GM12872 (cell line): Measurements from ENCODE around the gene C2orf72.

Experiments used
- TF ChIP-seq, protein P1 (sequence below): IDR thresholded peaks from 3 replicates; pipeline ENCODE4 v1.5.1; 2011; ENCODE audit warnings: low read depth, mild to moderate bottlenecking, low read length, moderate library complexity; ENCODE audit not compliant: insufficient read depth

The C2orf72 gene

DNA sequence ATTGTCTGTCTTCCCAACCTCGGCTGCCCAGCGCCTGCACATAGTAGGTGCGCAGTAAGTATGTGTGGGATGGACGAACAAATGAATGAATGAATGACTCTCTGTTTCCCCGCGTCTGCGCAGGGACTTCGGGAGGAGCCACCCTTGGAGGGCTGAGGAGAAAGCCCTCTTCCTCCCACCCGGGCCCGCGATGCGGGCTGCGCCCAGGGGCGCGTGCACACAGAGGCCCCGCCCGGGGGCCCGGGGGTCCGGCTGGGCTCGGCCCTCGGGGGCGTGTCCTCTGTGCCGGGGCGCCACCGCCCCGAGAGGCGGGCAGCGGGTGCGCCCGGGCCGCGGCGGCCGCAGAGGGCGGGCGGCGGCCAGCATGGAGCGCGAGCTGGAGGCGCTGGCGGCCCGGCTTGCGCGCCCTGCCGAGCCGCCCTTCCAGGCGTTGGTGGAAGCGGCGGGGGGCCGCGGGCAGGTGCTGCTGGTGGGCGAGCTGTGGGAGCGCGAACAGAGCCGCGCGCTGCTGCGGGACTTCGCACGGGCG, at the start of gene C2orf72:
C2orf72 (plus strand) TSS at position 322 of the 529 bp plus-strand sequence; CDS start at position 365, 43 bp downstream.
- TF ChIP-seq, protein P1, sequence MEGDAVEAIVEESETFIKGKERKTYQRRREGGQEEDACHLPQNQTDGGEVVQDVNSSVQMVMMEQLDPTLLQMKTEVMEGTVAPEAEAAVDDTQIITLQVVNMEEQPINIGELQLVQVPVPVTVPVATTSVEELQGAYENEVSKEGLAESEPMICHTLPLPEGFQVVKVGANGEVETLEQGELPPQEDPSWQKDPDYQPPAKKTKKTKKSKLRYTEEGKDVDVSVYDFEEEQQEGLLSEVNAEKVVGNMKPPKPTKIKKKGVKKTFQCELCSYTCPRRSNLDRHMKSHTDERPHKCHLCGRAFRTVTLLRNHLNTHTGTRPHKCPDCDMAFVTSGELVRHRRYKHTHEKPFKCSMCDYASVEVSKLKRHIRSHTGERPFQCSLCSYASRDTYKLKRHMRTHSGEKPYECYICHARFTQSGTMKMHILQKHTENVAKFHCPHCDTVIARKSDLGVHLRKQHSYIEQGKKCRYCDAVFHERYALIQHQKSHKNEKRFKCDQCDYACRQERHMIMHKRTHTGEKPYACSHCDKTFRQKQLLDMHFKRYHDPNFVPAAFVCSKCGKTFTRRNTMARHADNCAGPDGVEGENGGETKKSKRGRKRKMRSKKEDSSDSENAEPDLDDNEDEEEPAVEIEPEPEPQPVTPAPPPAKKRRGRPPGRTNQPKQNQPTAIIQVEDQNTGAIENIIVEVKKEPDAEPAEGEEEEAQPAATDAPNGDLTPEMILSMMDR, result no peak

DNA sequence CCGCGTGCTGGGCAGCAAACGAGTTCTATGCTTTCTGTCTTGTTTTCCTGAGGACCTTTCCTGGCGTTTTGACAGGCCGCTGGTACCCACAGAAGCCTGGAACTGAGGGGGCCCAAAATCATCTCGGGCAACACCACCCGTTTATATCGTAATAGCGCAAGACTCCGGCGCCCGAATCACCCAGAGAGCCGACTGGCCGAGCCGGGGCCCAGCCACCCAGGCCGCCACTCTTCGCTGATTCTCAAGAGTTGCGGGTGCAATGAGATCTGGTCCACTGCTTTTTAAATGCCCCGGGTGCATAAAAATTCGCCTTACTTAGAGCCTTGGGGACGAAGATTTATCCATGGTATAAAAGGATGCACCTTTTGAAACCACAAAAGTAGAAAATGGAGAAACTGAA, 47.6 kb upstream of the C2orf72 start:
- TF ChIP-seq, protein P1, result no peak

DNA sequence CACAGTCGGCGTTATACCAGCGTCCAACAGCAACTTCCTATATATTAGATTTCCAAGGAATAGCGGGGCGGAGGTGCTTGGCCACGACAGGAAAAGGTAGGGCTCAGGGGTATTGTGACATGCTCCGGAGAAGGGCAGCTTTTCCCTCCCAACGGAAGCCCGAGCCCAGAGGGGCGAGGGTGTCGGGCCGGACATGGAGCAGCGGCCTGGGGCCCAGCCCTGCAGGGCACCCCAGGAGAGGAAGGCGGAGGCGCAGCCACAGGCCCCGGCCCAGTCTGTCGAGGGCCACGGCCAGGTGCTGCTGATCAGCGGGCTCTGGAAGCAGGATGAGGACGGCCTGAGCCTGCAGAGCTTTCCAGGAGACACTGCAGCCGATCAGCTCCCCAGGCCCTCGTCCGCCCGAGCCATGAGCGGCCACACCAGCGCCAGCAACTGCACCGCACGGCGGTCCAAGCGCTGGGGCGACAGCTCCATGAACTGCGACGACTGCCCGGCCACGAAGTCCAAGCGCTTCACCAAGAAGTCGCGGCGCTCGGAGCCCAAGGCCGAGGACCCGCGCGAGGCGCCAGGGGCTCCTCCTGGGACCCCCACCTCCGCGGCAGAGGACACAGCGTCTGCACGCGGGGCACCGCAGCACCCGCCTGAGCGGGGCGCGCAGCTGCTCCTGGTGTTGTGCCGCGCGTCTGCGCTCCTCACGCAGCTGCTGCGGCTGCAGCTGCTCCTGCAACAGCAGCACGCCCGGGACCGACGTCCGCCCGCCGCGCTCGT, 47.0 kb upstream of the C2orf72 start:
- TF ChIP-seq, protein P1, result no peak

DNA sequence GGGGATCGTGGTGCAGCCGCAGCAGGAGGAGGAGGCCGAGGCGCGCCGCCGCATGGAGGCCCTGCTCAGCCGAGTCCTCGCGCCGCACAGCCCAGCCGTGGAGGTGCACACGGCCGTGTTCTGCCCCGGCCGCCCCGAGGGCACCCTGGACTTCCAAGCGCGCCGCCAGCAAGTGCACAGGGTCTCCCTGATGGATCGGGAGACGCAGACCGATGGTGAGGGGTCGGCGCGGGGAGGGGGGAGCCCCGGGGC, 46.5 kb upstream of the C2orf72 start:
- TF ChIP-seq, protein P1, result no peak

DNA sequence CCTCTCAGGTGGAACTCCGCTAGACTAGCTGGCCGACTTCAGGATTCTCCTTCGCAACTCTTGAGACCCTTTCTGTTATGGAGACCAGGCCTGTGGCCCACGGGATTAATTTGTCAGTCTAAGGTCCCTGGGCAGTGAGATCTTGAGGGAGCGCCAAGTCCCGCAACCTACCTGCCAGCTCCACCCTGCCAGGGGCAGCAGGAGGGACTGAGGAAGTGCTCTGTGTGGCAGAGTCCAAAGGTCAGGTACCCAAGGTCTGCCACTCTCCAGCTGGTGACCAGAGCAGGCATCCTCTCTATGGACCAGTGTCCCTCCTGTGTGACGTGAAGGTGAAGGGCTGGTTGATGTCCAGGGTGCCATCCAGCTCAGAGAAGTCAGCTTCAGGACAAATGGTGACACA, 45.7 kb upstream of the C2orf72 start:
- TF ChIP-seq, protein P1, result no peak

DNA sequence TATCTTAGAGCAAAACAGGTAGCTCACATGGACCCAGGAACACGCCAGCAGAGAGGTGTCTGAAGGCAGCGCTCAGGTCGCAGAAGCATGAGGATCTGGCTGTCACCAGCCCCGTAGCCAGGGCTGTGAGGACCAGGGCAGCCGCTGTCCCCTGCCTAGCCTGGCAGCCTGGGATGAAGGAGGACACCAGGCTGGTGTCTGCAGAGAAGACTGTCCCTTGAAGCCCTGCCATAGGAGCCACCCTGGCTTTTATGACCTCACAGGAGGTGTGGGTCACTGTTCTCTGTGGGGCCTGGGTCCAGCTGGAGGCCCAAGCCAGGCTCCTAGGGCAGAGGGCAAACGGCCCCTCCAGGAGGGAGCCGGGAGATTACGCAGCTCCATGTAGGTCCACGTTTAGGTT, 41.5 kb upstream of the C2orf72 start, which contains the start of gene SPATA3:
SPATA3 (plus strand) TSS at position 301 of the 400 bp plus-strand sequence. CDS start 113 bp downstream, outside the sequence.
- TF ChIP-seq, protein P1, result no peak

DNA sequence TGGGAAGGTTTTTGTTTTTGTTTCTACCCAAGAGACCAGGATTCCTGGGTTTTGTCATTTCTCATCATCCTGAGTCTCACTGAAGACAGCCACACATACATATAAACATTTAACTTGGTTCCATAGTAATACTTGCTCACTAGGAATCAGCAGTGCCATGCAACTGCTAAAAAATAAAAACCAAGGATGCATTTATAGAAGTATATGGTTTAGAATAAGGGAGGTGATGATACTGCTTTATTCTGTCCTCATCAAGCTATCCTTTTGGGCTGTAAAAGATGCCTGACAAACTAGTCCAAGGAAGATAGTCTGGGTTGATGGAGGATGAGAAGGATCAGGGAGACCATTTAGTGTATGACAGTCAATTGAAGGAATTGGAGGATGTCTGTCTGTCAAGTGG, 40.7 kb upstream of the C2orf72 start:
- TF ChIP-seq, protein P1, result no peak
